Neural cell (in vitro differentiated cells): ENCODE results near the gene RHBDD3.

ENCODE experiments used
- EP300 ChIP-seq: fragments of 450-650 bp; conservative IDR thresholded peaks from 2 replicates; pipeline ENCODE4 v1.6.1; 2014; ENCODE audit warnings: antibody characterized with exemption, mild to moderate bottlenecking, moderate library complexity; ENCODE audit not compliant: poor library complexity, severe bottlenecking
- EZH2 ChIP-seq: fragments of 200-600, 300-800 bp; shearing (Covaris generic), sonication (generic); IDR thresholded peaks from 2 replicates; pipeline ENCODE4 v1.6.1; 2014; ENCODE audit warnings: antibody characterized with exemption, low read length, borderline replicate concordance, mild to moderate bottlenecking; ENCODE audit not compliant: insufficient read depth, poor library complexity, severe bottlenecking
- MXI1 ChIP-seq: fragments of 450-650 bp; conservative IDR thresholded peaks from 2 replicates; pipeline ENCODE4 v1.6.1; 2014; ENCODE audit warnings: antibody characterized with exemption, mild to moderate bottlenecking; ENCODE audit not compliant: poor library complexity, severe bottlenecking
- POLR2AphosphoS5 ChIP-seq: IDR thresholded peaks from 2 replicates; pipeline ENCODE4 v1.6.1; 2012
- RAD21 ChIP-seq: fragments of 450-650 bp; conservative IDR thresholded peaks from 2 replicates; pipeline ENCODE4 v1.6.1; 2014; ENCODE audit warnings: antibody characterized with exemption, mild to moderate bottlenecking, moderate library complexity
- SMC3 ChIP-seq: fragments of 450-650 bp; conservative IDR thresholded peaks from 2 replicates; pipeline ENCODE4 v1.6.1; 2014; ENCODE audit warnings: antibody characterized with exemption, mild to moderate bottlenecking, moderate library complexity; ENCODE audit not compliant: poor library complexity
- TAF1 ChIP-seq: IDR thresholded peaks from 2 replicates; pipeline ENCODE4 v1.6.1; 2012; ENCODE audit warnings: low read depth
- TF ChIP-seq, protein P1 (sequence below): fragments of 450-650 bp; IDR thresholded peaks from 2 replicates; pipeline ENCODE4 v1.5.1; 2014; ENCODE audit warnings: antibody characterized with exemption, mild to moderate bottlenecking, moderate library complexity; ENCODE audit not compliant: poor library complexity, severe bottlenecking
- TF ChIP-seq, protein P2 (sequence below): IDR thresholded peaks from 2 replicates; pipeline ENCODE4 v1.6.1; 2012; ENCODE audit warnings: borderline replicate concordance

DNA sequence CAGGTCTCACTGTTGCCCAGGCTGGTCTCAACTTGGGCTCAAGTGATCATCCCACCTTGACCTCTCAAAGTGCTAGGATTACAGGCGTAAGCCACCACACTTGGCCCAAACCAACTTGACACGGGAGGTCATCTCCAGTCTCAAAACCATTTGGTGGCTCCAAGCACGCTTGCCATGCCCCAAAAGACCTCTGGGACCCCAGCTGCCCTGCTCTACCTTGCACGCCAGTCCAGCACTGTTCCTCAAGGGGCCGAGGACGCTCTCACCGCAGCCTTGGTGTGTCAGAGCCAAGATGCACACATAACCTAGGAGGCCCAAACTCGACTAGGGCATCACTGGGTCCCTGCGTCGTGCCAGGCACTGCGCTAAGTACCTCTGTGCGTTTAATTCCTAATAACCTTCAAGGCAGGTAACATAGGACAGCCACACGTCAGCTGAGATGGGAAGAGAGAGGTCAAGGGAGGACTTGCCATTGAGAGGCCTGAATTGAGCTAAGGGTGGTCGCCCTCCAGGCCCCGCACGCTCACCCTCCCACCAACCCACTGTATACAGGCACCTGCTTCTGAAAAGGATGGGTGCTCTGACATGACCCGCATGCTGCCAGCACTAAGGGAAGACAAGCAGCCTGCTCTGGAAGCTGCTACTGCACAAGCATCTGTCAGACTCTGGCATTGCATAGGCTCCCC, 34.1 kb upstream of the RHBDD3 start:
- TF ChIP-seq TAF1 (no peak), MXI1 (no peak), POLR2AphosphoS5 (no peak), EZH2 (no peak), EP300 (no peak), RAD21 (no peak), SMC3 (no peak)
- TF ChIP-seq, protein P1, sequence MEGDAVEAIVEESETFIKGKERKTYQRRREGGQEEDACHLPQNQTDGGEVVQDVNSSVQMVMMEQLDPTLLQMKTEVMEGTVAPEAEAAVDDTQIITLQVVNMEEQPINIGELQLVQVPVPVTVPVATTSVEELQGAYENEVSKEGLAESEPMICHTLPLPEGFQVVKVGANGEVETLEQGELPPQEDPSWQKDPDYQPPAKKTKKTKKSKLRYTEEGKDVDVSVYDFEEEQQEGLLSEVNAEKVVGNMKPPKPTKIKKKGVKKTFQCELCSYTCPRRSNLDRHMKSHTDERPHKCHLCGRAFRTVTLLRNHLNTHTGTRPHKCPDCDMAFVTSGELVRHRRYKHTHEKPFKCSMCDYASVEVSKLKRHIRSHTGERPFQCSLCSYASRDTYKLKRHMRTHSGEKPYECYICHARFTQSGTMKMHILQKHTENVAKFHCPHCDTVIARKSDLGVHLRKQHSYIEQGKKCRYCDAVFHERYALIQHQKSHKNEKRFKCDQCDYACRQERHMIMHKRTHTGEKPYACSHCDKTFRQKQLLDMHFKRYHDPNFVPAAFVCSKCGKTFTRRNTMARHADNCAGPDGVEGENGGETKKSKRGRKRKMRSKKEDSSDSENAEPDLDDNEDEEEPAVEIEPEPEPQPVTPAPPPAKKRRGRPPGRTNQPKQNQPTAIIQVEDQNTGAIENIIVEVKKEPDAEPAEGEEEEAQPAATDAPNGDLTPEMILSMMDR = no peak
- TF ChIP-seq, protein P2, sequence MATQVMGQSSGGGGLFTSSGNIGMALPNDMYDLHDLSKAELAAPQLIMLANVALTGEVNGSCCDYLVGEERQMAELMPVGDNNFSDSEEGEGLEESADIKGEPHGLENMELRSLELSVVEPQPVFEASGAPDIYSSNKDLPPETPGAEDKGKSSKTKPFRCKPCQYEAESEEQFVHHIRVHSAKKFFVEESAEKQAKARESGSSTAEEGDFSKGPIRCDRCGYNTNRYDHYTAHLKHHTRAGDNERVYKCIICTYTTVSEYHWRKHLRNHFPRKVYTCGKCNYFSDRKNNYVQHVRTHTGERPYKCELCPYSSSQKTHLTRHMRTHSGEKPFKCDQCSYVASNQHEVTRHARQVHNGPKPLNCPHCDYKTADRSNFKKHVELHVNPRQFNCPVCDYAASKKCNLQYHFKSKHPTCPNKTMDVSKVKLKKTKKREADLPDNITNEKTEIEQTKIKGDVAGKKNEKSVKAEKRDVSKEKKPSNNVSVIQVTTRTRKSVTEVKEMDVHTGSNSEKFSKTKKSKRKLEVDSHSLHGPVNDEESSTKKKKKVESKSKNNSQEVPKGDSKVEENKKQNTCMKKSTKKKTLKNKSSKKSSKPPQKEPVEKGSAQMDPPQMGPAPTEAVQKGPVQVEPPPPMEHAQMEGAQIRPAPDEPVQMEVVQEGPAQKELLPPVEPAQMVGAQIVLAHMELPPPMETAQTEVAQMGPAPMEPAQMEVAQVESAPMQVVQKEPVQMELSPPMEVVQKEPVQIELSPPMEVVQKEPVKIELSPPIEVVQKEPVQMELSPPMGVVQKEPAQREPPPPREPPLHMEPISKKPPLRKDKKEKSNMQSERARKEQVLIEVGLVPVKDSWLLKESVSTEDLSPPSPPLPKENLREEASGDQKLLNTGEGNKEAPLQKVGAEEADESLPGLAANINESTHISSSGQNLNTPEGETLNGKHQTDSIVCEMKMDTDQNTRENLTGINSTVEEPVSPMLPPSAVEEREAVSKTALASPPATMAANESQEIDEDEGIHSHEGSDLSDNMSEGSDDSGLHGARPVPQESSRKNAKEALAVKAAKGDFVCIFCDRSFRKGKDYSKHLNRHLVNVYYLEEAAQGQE = no peak
